Stimulated activated CD4-positive, alpha-beta T cell treated with anti-CD3 and anti-CD28 coated beads, Interleukin-2, amount 100 ng/mL, for 4 hours (primary cell): ENCODE results near the gene RAPH1.
"Not testable (repeated sequence)": the region's sequence is repeated elsewhere in the genome, so short reads cannot be mapped to it uniquely, and the experiment has no call there.

Experiments
- DNase-seq: peaks from one replicate; pipeline ENCODE4 v3.0.0-alpha.2; 2020; ENCODE audit warnings: low read depth

Gene RAPH1

DNA sequence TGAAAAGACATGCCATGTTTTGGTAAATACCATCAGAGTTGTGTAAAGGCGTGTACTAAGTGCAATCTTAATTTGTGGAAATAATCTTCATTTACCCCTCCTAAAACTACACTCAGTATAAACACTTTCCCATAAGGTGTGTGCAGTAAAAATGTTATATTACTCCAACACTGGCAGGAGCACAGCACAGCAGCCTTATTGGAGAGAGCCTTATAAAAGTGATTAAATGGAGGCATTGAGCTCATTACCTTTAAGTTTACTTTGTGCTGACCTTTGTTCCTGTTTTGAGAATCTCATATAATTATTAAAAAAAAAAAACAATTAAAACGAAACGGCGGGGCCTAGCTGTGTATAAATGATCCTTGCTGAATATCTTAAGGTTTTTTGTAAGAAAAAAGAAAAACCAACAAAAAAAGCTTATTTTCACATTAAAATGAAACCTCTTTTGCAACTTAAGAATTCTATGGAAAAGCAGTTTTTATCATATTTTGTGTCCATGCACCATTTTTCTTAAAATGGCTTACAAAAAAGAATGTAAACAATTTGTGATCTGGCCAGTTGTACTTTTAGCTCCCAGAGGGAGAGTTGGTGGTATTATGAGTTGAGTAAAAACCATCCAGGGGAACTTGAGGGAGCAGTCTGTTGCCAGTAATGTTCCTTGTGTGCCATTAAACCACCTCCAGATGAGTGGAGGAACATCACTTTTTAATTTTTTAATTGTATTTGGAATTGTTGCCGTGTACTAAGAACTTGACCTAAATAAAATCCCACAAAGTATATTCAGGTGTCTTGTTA, 103.5 kb downstream of the RAPH1 start:
- DNase-seq: no peak

- not testable (repeated sequence) for DNase-seq
These were observed 105.5 kb downstream of the RAPH1 start for GRCh38 chr2:203429643-203430042.

DNA sequence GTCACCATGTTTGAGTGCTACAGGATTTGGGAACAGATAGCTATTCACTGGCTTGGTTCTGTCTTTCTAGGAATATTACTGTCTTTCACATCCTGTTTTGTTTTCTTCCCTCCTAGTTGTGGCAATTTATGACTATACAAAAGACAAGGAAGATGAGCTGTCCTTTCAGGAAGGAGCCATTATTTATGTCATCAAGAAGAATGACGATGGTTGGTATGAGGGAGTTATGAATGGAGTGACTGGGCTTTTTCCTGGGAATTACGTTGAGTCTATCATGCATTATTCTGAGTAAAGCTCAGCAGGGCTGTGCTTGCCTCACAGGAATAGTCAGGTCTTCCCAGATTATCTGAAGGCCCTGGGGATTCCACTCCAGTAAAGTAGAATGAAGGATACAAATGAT, 108.0 kb downstream of the RAPH1 start:
- DNase-seq: no peak

DNA sequence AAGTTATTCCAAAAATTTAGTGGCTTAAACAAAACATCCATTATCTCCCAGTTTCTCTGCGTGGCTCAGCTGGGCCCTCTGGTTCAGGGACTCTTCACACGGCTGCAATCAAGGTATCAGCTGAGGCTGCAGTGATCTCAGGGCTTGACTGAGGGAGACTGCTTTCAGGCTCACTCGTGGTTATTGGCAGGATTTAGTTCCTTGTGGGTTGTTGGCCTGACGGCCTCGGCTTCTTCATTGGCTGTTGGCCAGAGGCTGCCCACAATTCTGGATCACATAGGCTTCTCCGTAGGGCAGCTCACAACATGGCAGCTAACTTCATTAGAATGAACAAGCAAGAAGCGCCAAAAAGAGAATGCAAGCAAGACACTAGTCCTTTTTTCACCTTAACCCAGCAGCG, 116.8 kb downstream of the RAPH1 start:
- DNase-seq: no peak

DNA sequence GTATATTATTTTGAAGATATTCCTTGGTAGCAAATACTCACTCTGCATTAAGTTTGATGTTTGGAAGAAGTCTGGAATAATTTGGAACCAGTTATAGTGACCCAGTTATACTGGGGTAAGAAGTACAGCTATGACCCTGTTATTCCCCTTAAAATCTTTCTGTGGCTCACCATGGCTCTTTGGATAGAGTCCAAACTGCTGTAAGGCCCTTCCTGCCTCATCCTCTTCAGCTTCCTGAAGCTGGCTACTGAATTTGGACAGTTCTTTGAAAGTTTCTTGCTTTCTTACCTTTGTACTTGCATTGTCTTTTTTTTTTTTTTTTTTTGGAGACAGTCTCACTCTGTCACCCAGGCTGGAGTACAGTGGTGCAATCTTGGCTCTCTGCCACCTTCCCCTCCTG, 121.3 kb downstream of the RAPH1 start:
- no peak for DNase-seq

GRCh38 chr2:203412546-203413331, 122.4 kb downstream of the RAPH1 start:
- DNase-seq: no peak

DNA sequence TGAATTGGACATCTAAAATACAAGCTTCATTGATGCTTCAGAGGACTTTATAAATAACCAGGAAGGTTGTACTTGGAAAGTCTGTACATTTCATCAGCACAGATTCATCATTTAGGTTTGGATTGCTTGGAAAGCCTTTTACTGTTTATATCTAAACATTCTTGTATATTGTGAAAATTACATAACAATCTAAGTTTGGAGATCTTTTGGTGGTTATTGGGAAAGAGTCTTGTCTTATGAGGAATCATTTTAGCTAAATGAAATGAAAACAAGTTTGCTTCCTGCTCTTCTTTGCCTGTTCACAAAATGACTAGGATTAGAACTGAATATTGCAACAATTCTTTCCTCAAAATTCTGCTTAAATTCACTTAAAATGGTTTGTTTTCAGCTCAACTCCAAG, 127.6 kb downstream of the RAPH1 start:
- no peak for DNase-seq

DNA sequence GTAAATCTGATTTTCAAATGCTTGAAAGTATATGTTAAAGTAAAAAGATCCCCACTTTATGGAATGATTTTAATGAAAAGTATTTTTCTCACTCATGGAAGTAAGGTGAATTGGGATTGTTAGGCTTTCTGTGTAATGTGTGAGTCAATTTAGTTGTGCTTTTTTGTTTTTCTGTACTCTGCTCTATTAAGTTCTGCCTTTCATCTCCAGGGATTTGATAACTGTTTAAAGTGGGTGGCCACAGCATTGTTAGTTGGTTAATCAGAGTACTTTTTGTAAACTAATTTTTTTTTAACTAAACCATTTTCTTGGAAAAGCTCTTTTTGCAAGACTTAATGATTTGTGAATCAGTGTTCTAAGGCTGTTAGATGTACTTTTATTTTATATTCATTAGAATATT, 130.1 kb downstream of the RAPH1 start:
- no peak for DNase-seq

GRCh38 chr2:203400805-203401585, 134.1 kb downstream of the RAPH1 start:
- DNase-seq: no peak

DNA sequence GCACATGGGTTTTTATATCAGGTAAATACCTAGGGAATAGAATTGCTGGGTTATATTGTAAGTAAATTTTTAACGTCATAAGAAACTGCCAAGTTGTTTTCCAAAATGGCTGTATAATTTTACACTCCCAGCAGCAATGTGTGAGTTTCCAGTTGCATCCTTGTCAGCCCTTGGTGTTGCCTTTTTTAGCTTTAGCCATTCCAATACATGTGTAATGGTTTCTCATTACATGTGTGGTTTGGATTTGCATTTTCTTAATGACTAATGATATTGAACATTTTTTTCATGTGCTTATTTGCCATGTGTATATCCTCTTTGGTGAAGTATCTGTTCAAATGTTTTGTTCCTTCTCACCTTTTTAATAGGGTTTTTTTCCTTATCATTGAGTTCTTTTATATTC, 136.1 kb downstream of the RAPH1 start:
- DNase-seq: no peak

DNA sequence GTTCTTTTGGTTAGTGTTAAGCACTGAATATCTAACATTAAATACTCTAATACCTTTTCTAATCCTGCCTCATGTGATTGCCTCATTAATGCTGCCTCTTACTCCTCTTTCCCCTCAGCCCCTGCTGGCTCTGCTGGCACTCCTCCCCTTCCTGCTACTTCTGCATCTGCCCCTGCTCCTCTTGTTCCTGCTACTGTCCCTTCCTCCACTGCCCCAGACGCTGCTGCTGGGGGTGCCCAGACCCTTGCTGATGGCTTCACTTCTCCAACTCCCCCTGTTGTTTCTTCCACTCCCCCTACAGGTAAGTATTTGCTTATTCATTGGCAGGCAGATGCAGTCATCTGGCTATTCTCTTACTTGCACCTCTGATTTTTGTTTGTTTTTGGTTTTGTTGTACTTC, 138.4 kb downstream of the RAPH1 start:
- no peak for DNase-seq

DNA sequence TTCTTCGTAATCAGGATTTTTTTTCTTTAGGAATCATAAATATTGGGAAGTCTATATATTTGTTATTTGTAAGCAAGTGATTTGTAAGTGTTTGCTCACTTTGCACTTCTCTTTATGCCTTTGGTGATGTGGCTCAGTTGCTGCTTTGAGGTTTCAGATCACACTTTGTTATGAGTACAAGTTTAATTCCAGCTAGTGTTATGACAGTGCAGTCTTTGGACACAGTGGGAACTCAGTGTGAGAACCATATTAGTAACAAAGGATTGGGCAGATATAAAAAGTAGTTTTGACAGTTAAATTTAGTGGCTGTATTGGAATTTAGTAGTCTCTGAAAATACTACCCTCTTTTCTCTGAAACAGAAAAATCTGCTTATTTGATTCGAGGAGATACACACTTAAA, 139.2 kb downstream of the RAPH1 start:
- DNase-seq: no peak

DNA sequence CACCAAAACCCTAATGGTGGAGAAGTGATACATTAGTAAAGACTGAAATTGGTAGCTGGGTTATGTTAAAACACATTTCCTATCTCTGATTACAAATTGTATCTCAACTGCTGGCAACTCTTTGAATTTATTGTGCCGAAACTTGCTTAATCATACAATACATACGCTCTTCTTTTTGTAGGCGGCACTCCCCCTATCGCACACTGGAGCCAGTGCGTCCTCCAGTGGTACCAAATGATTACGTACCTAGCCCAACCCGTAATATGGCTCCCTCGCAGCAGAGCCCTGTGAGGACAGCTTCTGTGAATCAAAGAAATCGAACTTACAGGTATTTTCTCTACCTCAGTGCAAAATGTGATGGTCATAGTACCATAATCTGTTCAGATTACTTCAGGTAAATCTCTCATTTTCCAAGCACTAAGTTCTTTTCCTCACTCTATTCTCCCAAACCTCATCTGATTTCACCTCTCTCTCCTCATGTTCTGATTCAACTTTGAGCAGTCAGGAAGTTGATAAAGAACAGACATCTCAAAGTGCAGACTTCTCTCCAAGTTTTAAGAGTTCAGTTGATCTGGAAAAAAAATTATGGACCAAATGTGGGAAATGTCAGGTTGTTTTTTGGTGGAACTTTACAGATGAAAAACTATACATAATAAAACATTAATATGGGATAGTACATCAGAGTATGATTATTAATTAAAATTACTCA, 140.4 kb downstream of the RAPH1 start:
- no peak for DNase-seq

GRCh38 chr2:203388153-203388552, 146.9 kb downstream of the RAPH1 start:
- DNase-seq: not testable (repeated sequence)

DNA sequence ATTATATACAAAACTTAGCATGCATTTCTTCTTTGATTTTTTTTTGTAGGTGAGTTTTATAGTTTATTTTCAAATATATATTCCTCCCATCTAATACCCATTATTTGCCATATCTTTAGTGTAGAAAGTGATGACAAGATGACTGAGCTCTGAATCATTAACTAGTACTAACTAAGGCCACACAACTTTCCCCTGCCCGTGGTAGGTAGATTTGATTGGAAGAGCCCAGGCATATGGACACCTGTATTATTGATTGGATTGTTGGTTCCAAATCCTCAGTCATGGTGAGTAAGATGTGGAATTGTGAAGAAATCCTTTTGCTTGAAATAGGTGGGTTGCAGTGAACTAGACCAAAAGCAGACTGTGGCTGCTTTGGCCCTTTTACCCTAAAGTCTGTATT, 152.1 kb downstream of the RAPH1 start:
- no peak for DNase-seq

DNA sequence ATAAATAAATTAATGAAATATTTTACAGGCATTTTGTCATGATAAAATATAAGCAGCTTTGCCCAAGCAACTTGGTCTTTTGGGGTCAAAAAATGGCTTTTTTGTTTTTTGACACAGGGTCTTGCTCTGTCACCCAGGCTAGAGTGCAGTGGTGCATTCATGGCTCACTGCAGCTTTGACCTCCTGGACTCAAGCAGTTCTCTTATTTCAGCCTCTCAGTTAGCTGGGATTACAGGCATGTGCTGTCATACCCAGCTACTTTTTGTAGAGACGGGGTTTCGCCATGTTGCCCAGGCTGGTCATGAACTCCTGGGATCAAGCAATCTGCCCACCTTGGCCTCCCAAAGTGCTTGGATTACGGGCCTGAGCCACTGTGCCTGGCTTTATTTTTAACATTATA, 155.9 kb downstream of the RAPH1 start:
- DNase-seq: no peak

GRCh38 chr2:203376173-203376572, 158.9 kb downstream of the RAPH1 start:
- no peak for DNase-seq

GRCh38 chr2:203372706-203373105, 162.4 kb downstream of the RAPH1 start:
- DNase-seq: not testable (repeated sequence)

- DNase-seq: no peak
These were observed 168.2 kb downstream of the RAPH1 start for GRCh38 chr2:203366639-203367466.

DNA sequence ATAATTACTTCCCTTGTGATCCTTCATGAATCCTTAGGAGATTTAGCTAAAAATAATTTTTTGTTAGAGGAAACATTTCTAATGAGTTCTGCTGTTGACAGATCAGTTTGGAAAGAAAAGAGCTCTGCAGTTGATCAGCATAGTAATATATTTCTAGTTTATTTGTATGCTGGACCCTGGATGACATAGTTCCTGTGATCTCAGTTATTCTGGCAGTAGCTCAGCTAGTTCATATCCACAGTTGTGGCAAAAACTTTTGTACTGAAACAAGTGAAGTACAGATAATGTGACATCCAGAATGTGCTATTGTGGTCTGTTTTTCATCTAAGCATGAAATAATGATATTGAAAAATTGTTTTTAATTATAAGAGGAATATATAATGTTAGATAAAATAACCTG, 173.2 kb downstream of the RAPH1 start:
- DNase-seq: no peak

GRCh38 chr2:203361495-203361894, 173.6 kb downstream of the RAPH1 start:
- DNase-seq: no peak
